Endodermal cell (in vitro differentiated cells): Measurements from ENCODE around the gene CCDC9. TPM values are rescaled to one million over a fixed set of nuclear protein-coding genes. Genes with fewer than 3 reads are reported as not detected.
"Not testable (repeated sequence)": the region's sequence is repeated elsewhere in the genome, so short reads cannot be mapped to it uniquely, and the experiment has no call there.

ENCODE experiments used
- DNase-seq: peaks from one replicate; pipeline ENCODE4 v3.0.0-alpha.2; 2017
- H3K27ac ChIP-seq: 2 replicates; pipeline ENCODE4 v1.5.1; 2013; ENCODE audit warnings: mild to moderate bottlenecking, low read depth, low read length, moderate library complexity
- H3K27me3 ChIP-seq: 2 replicates; pipeline ENCODE4 v1.6.1; 2013; ENCODE audit warnings: mild to moderate bottlenecking, low read length, moderate library complexity; ENCODE audit not compliant: insufficient read depth, control insufficient read depth, poor library complexity, severe bottlenecking
- H3K36me3 ChIP-seq: 2 replicates; pipeline ENCODE4 v1.7.0; 2013; ENCODE audit warnings: mild to moderate bottlenecking, low read length, moderate library complexity; ENCODE audit not compliant: control insufficient read depth, insufficient read depth
- H3K4me1 ChIP-seq: one replicate; pipeline ENCODE4 v1.7.0; 2013; ENCODE audit warnings: low read length; ENCODE audit not compliant: control insufficient read depth, insufficient read depth
- H3K4me3 ChIP-seq: 2 replicates; pipeline ENCODE4 v1.5.1; 2013; ENCODE audit warnings: mild to moderate bottlenecking, low read length, moderate library complexity
- H3K9ac ChIP-seq: 2 replicates; pipeline ENCODE4 v1.6.1; 2013; ENCODE audit warnings: mild to moderate bottlenecking, low read length, moderate library complexity; ENCODE audit not compliant: poor library complexity, severe bottlenecking; ENCODE audit errors: extremely low read depth
- H3K9me3 ChIP-seq: 2 replicates; pipeline ENCODE4 v1.6.1; 2013; ENCODE audit warnings: mild to moderate bottlenecking, low read length, moderate library complexity; ENCODE audit not compliant: control insufficient read depth
- H3K27ac Mint-ChIP-seq: 2 replicates; pipeline ENCODE4 v1.8.0; 2020; ENCODE audit warnings: mixed read lengths
- H3K27me3 Mint-ChIP-seq: 2 replicates; pipeline ENCODE4 v1.8.0; 2021; ENCODE audit warnings: mild to moderate bottlenecking, mixed read lengths; ENCODE audit not compliant: insufficient read depth
- H3K36me3 Mint-ChIP-seq: 2 replicates; pipeline ENCODE4 v1.8.0; 2020; ENCODE audit warnings: low read depth, mixed read lengths
- H3K4me1 Mint-ChIP-seq: 2 replicates; pipeline ENCODE4 v1.8.0; 2020; ENCODE audit warnings: mixed read lengths
- H3K4me3 Mint-ChIP-seq: 2 replicates; pipeline ENCODE4 v1.8.0; 2020; ENCODE audit warnings: mild to moderate bottlenecking, moderate library complexity, mixed read lengths
- H3K9me3 Mint-ChIP-seq: 2 replicates; pipeline ENCODE4 v1.8.0; 2020; ENCODE audit warnings: mild to moderate bottlenecking, mixed read lengths
- WGBS, 2 experiments: methylation state at CpG; one replicate each; pipeline versions ENCODE4 v1.1.5 to v1.1.7; 2013; ENCODE audit warnings: missing lambda C conversion rate in 2 of 2, mixed read lengths in 1 of 2; ENCODE audit not compliant: insufficient coverage in 1 of 2, insufficient read length in 1 of 2; 5-methylcytosine and 5-hydroxymethylcytosine counted together
- total RNA-seq, 2 donors: library from RNA; stranded (reverse); fragmentation: NEBNext Ultra II Directional in 1 of 2; extraction: Animal tissue kit (Norgen Biotek cat#: 25700) in 1 of 2; gene quantifications; 2 replicates in 1 of 2; 3 replicates in 1 of 2; pipeline ENCODE4 v1.2.1, GENCODE V29; 2021
- TF ChIP-seq, protein P1 (sequence below): fragments of 200-600 bp; sonication (generic); conservative IDR thresholded peaks from 2 replicates; pipeline ENCODE4 v1.5.0; 2021; ENCODE audit warnings: antibody characterized with exemption, mild to moderate bottlenecking

Gene CCDC9
- total RNA-seq, 2 donors from 2014 or later: 33.8 to 46.2 TPM

DNA sequence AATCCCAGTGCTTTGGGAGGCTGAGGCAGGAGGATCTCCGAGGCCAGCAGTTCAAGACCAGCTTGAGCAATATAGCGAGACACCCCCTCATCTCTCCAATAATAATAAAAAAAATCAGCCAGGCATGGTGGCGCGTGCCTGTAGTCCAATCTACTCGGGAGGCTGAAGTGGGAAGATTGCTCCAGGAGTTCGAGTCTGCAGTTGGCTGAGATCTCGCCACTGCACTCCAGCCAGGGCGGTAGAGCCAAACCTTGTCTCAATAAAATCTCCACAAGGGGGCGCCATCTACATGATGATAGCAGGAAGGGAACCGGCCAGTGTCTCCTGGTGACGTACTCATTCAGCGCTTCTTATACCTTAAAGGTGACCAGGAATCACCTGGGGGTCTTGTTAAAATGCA, 39.7 kb downstream of the CCDC9 start:
- Mint-ChIP-seq H3K9me3 (no peaks in the 10 kb centered on the region), H3K4me3 (no peak overlapping the region), H3K4me1 (peaks cover 6% of the 10 kb centered on the region), H3K27me3 (no peaks in the 10 kb centered on the region), H3K36me3 (no peaks in the 10 kb centered on the region), H3K27ac (peak overlapping the region; percentile 90)
- Histone ChIP-seq H3K4me3 (no peak overlapping the region), H3K27me3 (no peaks in the 10 kb centered on the region), H3K36me3 (no peaks in the 10 kb centered on the region), H3K9me3 (no peaks in the 10 kb centered on the region), H3K4me1 (no peaks in the 10 kb centered on the region), H3K9ac (no peak overlapping the region), H3K27ac (no peak overlapping the region)
- TF ChIP-seq, protein P1, sequence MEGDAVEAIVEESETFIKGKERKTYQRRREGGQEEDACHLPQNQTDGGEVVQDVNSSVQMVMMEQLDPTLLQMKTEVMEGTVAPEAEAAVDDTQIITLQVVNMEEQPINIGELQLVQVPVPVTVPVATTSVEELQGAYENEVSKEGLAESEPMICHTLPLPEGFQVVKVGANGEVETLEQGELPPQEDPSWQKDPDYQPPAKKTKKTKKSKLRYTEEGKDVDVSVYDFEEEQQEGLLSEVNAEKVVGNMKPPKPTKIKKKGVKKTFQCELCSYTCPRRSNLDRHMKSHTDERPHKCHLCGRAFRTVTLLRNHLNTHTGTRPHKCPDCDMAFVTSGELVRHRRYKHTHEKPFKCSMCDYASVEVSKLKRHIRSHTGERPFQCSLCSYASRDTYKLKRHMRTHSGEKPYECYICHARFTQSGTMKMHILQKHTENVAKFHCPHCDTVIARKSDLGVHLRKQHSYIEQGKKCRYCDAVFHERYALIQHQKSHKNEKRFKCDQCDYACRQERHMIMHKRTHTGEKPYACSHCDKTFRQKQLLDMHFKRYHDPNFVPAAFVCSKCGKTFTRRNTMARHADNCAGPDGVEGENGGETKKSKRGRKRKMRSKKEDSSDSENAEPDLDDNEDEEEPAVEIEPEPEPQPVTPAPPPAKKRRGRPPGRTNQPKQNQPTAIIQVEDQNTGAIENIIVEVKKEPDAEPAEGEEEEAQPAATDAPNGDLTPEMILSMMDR: peak; percentile 94
- peak; percentile 96 for DNase-seq
- WGBS, 2 experiments: 20 to 33% methylated on average over 4 to 12 of the region's 12 CpGs

DNA sequence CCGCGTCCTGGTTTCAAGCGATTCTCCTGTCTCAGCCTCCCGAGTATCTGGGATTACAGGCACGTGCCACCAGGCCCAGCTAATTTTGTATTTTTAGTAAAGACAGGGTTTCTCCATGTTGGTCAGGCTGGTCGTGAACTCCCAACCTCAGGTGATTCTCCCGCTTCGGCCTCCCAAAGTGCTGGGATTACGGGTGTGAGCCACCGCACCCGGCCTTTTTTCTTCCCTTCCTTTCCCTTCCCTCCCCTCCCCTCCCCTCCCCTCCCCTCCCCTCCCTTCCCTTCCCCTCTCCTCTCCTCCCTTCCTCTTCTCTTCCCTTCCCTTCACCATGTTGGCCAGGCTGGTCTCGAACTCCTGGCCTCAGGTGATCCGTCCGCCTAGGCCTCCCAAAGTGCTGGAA, 44.5 kb downstream of the CCDC9 start:
- H3K27ac Mint-ChIP-seq, H3K27me3 ChIP-seq, H3K36me3 ChIP-seq, H3K9me3 Mint-ChIP-seq, H3K4me3 Mint-ChIP-seq, DNase-seq, H3K36me3 Mint-ChIP-seq, H3K27me3 Mint-ChIP-seq, H3K4me3 ChIP-seq, H3K27ac ChIP-seq, H3K9ac ChIP-seq, H3K4me1 ChIP-seq, H3K4me1 Mint-ChIP-seq, H3K9me3 ChIP-seq: not testable (repeated sequence)
- WGBS, 2 experiments: 97 to 98% methylated on average over 7 to 11 of the region's 14 CpGs

DNA sequence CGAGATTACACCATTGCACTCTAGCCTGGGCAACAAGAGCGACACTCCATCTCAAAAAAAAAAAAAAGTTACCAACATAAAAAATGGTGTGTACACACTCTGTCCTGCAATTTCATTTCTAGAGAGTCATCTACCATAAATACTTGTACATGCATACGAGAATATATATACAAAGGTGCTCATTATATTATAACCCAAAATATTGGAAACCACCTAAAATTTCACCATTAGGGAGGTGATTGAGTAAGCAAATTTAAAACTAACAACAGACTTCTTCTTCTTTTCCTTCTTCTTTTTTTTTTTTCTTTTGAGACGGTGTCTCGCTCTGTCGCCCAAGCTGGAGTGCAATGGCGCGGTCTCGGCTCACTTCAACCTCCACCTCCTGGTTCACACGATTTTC, 45.9 kb downstream of the CCDC9 start:
- no peak for DNase-seq
- Histone ChIP-seq H3K27ac (no peak overlapping the region), H3K4me1 (no peaks in the 10 kb centered on the region), H3K36me3 (no peaks in the 10 kb centered on the region), H3K9me3 (no peaks in the 10 kb centered on the region), H3K9ac (no peak overlapping the region), H3K4me3 (no peak overlapping the region), H3K27me3 (no peaks in the 10 kb centered on the region)
- no peaks in the 10 kb centered on the region for H3K9me3 Mint-ChIP-seq
- H3K4me3 Mint-ChIP-seq: no peak overlapping the region
- TF ChIP-seq, protein P1: no peak
- WGBS, 2 experiments: 92% methylated on average over 9 to 10 of the region's 10 CpGs
- no peaks in the 10 kb centered on the region for H3K27me3 Mint-ChIP-seq
- H3K4me1 Mint-ChIP-seq: peaks cover 2% of the 10 kb centered on the region
- H3K36me3 Mint-ChIP-seq: no peaks in the 10 kb centered on the region
- no peak overlapping the region for H3K27ac Mint-ChIP-seq

DNA sequence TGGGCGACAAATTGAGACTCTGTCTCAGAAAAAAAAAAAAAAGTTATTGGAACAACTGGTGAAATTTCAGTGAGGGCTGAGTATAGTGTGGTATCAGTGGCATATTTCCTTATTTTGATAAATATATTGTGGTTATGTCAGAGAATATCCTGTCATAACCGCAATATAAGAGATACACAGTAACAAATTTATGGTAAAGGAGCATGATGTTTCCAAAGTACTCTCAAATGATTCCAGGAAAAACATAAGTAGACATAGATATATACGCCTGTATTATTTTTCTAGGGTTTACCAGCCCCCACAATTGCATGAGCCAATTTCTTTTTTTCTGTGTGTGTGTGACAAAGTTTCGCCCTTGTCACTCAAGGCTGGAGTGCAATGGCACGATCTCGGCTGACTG, 47.6 kb downstream of the CCDC9 start:
- no peaks in the 10 kb centered on the region for H3K27me3 Mint-ChIP-seq

More for the DNA sequence above, 47.6 kb downstream of the CCDC9 start:
- no peaks in the 10 kb centered on the region for H3K9me3 Mint-ChIP-seq
- WGBS, 2 experiments: 90 to 97% methylated on average over 3 to 6 of the region's 6 CpGs
- Histone ChIP-seq H3K9me3 (no peaks in the 10 kb centered on the region), H3K27ac (no peak overlapping the region), H3K27me3 (no peaks in the 10 kb centered on the region), H3K4me1 (no peaks in the 10 kb centered on the region), H3K9ac (no peak overlapping the region), H3K36me3 (no peaks in the 10 kb centered on the region), H3K4me3 (no peak overlapping the region)
- H3K4me3 Mint-ChIP-seq: no peak overlapping the region
- H3K36me3 Mint-ChIP-seq: no peaks in the 10 kb centered on the region
- DNase-seq: no peak
- no peak overlapping the region for H3K27ac Mint-ChIP-seq
- H3K4me1 Mint-ChIP-seq: peaks cover 2% of the 10 kb centered on the region
- TF ChIP-seq, protein P1: no peak
